ENCODE measurements around the gene OARD1.

The OARD1 gene

DNA sequence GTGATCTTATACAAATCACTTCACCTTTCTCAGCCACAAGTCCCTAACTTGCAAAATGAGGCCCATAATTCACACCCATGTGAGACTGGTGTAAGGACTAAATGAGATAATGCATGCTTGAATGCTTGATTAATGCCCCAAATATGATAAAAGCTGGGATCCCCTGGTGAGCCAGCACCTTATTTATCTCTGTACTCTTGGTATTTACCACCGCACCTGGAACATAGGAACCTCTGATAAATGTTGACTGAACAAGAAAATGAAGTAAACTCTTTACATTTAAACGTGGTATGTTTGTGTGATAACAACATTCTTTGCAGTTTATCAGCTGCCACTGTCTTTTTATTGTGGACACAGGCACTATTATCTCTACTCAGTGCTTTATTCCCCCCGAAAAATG is 21.6 kb downstream of the OARD1 start:
- in situ Hi-C loops (cut with MboI; ENCODE audit: low sequenced_read_pairs), result no loop called here

DNA sequence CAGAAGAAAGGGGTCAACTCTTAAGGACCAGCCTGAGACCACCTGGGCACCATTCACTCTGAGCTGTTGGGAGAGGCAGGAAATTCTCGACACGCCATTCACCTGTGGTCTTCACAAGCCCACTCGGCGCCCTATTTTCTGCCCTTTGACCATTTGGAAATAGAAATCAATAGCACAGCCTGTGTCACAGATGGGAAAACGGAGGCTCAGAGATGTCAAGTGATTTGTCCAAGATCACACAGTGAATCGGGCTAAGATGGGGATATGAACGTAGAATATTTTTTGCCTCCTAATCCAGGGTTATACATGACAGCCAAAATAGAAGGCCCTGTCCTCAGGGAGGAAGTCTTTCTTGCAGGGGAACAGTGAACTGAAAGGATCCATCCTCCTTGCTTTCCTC is 22.2 kb downstream of the OARD1 start:
- in situ Hi-C loops (cut with MboI; ENCODE audit: low sequenced_read_pairs), result no loop called here

DNA sequence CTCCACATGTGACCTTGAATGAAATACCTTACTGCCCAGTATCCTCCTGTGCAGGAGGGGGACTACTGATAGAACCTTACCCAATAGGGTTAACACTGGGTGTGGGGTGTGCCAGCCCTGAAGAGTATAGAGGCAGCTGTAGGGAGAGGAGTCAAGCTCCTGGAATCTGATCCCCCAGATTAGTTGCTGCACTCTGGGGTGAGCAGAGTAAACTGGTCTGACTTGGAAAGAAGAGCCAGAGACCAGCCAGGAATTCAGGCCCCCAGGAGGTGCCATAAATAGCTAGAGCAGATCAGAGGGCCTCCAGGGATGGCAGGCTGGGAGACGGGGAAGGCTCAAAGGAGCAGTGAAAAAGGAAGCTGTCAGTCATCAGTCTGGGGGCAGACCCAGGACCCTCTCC is 22.6 kb downstream of the OARD1 start:
- in situ Hi-C loops (cut with MboI; ENCODE audit: low sequenced_read_pairs), result no loop called here

DNA sequence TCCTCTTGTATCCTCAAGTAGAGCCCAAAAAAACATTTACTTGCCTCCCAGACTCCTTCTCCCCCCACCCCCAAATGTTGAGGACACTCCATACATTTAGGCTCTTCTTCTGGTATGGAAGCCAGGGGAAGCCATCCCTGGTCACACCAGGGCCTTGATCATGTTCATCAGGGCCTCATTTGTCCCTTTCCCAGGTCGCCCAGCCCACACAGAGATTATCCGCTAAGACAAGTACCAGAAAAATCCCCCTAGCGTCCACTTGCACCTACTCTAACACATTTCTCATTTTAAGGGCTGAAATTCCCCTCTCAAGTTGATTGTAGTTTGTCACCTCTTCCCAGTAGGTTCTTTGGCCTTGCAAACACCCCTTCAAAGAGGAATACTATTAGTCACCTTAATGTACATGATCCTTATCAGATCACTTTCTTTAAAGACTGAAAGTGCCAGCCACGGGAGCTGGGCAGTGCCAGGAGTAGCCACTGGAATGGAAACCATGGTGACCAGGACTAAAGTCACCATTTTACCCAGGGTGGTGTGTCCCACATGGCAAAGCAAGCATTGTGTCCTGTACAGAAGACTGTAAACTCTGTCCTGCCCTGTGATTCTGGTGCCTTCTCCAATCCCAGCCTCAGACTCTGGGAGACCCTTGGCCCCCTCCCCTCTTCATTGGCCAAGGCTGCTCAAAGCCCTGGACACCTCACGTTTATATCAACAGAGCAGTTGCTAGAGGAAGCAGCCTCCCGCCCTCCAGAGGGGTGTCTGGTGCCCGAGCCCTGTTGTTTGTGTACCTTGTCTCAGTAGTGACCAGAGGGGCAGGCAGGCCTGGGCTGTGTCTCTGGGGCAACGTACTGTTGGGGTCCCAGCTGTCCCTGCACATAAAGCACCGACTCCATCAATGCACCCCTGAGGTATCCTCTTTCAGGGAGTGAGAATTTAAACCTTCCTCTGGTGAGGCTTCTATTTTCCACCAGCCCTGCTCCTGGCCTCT is 24.1 kb downstream of the OARD1 start:
- in situ Hi-C loops (cut with MboI; ENCODE audit: low sequenced_read_pairs), result no loop called here

DNA sequence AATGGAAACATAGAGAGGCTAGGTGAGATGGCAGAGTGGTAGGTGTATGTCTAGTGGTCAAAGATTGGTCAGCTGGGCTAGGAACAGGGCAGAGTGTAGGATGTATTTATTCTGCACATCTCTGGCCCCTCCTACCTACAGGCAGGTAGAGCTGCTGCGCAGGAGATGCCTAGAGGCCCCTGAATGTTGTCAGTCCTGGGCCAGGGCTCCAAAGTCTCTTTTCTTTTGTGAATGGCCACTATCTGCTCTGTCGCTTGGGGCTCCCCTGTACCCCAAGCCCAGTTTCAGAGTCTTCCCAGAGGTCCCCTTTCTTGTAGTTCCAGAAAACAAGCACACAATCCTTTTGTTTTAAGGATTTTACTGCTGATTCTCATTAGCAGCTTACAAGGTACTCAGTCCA is 24.9 kb downstream of the OARD1 start:
- in situ Hi-C loops (cut with MboI; ENCODE audit: low sequenced_read_pairs), result no loop called here

DNA sequence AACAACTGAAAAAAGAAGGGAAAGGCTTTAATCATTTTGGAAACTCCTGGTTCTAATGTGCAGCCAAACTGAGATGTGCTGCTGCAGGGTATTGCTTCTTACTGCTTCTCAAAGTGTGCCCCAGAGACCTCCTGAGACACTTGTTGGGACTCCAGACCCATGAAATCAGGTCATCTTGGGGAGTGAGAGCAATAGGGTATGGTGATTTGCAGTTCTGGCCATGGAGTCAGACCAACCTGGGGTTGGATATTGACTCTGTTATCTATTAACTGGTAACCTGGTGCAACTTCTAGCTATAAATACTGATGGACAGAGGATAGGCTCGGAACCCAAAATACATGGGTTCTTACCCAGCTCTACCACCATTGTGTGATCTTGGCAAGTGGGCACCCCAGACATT is 26.1 kb downstream of the OARD1 start:
- in situ Hi-C loops (cut with MboI; ENCODE audit: low sequenced_read_pairs), result no loop called here

DNA sequence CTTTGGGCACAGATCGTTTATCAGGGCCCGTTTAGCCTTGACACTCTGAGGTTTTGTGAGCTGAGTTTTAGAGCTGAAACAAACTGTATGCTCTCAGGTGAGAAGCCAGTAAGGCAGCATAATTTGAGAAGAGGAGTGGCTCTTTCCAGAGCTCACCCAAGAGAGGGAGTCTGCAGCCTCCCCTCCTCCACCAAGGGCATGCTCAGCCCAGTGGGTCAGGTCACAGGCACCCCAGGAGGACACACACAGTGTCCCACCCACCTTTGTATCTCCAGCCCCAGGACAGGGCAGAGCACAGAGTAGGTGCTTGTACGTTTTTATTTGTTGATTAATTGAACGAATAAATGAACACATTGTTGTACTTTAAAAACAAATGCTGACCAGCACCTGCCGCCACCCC is 26.5 kb downstream of the OARD1 start:
- in situ Hi-C loops (cut with MboI; ENCODE audit: low sequenced_read_pairs), result no loop called here

DNA sequence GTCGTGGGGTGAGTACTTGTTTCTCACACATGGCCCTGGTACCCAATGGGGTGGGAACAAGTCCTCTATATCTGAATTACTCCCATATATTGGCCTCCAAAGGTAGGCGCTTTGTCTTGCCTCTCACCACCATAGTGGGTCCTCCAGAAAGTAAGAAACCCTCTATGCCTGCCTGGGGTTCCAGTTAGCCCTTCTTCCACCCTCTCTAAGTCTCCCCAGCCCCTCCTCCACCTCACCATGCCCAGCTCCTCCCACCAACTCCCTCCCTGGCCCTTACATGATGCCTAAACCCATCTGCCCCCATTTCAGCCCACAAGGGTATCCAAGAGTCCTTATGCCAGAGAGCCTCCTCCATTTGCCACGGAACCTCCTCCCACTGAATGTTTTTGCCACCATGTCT is 29.0 kb downstream of the OARD1 start:
- in situ Hi-C loops (cut with MboI; ENCODE audit: low sequenced_read_pairs), result no loop called here

DNA sequence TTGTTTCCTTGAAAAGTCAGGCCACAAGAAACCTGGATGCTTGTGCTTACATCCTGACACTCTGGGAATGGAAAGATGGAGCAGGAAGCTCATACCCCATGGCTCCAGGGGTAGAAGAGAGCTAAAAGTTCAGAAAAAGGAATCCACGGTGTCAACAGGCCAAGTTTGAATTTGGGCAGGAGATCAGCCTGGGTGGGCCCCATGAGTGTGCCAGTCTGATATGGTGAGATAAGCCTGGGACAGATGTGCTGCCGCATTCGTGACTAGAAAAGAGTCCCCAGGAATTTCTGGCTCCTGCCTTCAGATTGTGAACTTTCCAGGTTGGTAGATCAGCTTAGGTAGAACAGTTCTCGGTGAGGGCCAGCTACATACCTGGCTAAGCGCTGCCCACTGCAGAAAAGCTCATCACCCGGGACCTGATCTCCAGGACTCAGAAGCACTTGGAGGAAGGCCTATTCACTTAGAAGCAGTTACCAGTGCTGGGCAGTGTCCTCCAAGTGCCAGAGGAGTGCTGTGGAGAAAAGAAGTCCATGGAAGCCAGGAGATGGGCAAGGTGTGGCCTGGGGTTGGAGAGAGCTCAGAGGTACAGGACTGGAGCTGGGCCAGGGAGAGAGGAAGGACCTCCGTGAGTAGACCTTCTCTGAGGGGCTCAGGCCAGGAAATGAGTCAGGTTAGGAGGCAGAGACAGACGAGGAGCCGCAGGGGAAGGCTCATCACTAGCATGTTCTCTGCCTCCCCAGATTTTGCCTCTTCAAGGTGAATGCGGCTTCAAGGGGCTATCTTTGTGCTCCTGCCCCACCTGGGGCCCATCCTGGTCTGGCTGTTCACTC is 29.7 kb downstream of the OARD1 start, which contains the start of gene TSPO2:
Gene TSPO2 (plus strand): TSS at position 242 of the 830 bp plus-strand sequence. CDS start 519 bp downstream, at position 761.
- in situ Hi-C loops (cut with MboI; ENCODE audit: low sequenced_read_pairs), result no loop called here

DNA sequence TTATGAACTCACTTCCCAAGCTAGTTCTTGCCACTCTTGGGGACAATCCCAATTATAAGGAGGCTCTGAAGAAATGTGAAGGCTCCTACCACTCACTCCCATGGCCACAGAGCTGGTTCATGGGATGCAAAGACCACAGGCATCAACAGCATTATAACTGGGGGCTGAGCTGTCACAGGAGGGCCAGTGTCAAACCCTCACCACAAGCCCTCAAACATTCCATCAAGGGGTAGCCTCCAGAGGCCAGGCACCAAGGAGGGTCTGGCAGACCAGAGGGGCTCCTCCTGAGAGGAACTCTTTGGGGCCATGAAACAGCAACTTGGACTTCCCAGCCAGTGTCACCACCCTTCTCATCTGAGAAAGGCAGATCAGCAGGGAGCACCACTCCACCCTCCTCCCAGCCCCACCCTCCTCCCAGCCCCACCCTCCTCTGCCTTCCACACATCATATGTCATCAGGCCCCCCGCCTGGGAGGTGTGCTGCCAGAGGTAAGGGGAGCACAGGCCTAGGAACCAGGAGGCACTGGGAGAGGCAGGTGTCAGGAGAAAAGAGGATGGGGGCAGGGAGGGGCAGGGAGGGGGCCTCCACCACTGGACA is 31.1 kb downstream of the OARD1 start:
- in situ Hi-C loops (cut with MboI; ENCODE audit: low sequenced_read_pairs), result no loop called here

DNA sequence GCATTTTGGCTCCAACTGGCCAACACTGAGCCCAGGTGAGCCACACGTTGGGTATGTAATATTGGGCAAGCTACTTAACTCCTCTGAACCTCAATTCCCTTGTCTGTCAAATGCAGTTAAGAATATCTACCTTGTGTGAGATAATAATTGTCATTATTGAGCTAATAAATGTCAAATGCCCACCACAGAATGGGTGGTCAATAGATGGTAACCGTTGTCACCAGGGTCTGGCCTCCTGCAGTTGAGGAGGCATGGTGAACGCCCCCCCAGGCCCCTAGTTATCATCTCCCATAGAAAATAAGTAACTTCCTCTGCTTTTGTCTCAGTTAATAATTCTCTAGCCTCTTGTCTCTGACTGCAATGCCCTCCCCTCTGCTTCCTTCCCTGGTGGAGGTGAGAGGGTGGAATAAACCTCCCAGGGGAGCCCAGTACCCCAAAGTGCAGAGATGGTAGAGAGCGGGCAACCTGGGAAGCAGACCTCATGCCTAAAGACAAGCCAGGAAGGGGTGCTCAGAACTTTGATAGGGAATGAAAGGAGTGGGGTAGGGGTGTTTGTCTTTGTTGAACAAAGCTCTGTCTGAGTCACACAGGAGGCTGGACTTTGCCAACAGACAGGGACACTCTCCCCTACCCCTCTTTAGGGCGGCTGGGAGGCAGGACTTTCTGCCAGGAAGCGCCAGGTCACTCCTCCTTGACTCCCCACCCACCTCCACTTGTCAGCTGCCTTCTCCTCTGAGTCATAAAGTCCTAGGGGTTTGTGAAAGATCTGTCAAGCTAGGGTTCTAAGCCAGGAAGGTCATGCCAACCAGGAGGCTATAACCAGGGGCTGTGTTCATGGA is 31.8 kb downstream of the OARD1 start:
- in situ Hi-C loops (cut with MboI; ENCODE audit: low sequenced_read_pairs), result no loop called here

DNA sequence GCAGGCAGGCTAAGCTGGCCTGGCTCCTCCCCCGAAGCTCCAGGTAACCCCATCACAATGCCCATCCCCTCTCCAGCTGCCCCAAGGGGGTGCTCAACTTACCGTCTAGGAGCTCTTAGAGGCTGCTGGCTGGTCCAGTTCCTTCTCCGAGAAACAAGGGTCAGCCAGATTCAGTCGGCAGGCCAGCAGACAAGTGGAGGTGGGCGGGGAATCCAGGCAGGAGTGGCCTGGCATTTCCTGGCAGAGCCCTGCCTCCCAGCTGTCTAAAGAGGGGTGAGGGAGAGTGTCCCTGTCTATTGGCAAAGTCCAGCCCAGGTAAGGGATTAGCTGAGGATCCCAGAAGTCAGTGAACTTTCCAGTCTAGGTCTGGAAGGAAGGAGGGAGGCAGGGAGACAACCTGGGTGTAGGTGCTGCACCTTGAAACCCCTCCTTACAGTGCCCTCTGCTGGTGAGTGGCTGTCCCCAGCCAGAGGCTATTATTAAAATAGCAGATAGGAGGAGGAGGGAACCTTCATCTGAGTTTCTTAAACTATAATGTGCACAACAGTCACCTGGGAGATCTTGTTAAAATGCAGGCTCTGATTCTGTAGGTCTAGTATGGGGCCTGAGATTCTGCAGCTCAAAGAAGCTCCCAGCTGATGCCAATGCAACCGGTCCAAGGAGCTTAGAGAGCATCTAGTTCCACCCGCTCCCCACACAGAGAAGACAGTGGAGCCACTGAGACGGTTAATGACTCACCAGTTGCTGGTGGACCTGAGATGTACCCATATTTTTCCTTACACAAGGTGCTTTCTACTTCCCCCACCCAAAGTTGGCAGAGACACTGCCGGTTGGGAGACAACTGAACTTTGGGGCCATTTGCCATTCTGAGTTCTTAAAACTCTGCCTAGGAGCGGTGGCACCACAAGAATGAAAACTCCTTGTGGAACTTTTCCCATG is 32.8 kb downstream of the OARD1 start, which contains the start of gene UNC5CL:
Gene UNC5CL (minus strand): TSS at position 162 of the 939 bp plus-strand sequence. CDS start 4,147 bp downstream, outside the sequence.
- in situ Hi-C loops (cut with MboI; ENCODE audit: low sequenced_read_pairs), result no loop called here

DNA sequence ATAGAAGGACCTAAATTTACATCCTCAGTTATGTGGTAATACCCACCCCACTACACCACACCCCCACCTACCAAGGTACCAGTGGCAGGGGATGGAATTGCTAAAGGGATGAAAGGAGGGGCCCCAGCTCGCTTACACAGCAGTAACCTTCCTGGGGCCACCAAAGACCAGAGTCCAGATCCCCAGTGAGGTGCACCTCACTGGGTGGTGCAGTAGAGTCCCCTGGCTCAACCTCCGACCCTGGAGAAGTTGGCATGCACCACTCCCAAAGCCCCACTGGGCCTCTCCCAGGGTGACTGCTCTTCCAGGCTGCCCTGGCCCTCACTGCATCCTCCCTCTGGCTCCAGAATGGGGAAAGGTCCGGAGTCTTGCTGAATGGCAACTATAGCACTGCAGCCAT is 34.0 kb downstream of the OARD1 start:
- in situ Hi-C loops (cut with MboI; ENCODE audit: low sequenced_read_pairs), result no loop called here

DNA sequence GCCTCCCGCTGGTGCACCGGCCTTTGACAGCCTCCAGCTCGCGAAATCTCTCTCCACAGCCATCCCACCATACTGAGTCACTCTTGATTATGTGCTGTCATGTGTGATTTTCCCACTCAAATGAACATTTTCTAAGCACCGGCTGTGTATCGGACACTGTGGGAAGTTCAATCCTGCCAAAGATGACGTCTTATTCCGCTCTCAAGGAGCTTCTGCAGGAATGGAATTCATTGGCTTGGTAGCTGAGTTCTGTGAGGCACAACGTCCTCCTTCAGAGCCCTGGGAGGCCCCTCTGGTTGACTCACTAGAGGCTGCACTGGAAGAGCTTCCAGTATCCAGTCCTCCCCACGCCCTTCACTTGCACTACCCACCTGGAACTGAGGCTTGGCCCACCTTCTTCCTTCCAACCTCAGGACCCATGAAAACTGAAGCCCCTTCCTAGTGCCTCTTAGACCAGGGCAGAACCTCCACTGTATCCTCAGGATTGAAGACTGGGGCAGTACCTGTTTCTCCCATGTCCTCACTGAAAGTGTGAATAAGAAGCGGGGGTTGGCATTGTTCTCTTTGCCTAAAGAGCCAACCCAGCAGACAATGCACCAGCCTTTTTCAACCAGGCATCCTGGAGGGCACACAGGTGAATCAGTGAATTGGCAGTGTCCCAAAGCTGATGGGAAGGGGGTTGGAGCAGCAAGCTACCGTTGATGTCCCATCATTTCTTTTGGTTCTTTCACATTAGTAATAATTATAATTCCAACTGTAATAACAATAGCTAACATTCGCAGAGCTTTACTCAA is 34.9 kb downstream of the OARD1 start:
- in situ Hi-C loops (cut with MboI; ENCODE audit: low sequenced_read_pairs), result no loop called here

DNA sequence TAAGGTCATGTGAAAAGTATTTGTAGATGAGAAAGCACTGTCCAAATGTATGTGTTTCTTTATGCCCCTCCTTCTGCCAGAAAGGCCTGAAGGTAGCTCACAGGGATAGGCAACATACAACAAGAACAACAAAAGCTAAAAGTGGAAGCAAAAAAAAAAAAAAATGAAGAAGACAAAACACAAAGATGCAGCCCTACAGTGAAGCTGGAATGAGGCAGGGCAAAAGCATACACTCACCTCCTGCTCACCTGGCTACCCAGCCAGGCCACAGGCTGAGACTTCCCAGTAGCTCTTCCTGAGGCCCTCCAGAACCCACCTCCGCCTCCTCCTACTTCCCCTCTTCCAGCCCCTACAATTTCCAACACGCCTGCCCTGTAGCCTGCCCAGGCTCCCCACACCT is 35.6 kb downstream of the OARD1 start:
- in situ Hi-C loops (cut with MboI; ENCODE audit: low sequenced_read_pairs), result no loop called here

DNA sequence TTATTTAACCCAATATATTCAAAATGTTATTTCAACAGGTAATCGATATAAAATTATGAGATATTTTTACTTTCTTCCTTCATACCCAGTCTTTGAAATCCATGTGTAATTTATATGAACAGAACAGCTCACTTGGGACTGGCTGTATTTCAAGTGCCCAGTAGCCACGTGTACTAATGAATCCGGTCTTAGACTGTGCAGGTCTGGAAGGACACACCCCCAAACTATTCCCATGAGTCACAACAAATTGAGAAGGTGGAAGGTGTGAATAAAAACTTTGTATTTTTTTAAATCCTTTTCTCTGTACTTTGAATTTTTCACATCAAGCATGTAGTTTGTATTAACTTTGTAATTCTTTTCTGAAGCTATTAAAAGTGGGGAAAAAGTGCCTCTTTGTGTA is 36.0 kb downstream of the OARD1 start:
- in situ Hi-C loops (cut with MboI; ENCODE audit: low sequenced_read_pairs), result no loop called here

DNA sequence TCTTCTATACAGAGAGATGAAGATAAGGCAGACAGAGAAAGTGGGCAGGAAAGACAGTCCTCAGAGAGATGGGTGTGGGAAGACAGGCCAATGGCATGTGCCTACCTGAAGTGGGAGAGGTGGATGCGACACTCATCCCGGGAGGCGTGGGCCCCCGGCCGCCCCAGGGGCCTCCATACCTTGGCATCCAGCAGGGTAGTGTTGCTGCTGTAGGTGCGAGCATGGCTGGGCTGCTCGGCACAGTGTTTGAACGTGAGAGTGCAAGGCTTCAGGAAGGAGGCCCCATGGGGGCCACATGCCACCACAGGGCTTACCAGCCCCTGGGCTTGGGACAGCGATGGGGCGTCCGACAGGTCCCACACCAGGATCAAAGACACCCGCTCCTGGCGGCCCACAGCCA is 38.4 kb downstream of the OARD1 start:
- in situ Hi-C loops (cut with MboI; ENCODE audit: low sequenced_read_pairs), result no loop called here

DNA sequence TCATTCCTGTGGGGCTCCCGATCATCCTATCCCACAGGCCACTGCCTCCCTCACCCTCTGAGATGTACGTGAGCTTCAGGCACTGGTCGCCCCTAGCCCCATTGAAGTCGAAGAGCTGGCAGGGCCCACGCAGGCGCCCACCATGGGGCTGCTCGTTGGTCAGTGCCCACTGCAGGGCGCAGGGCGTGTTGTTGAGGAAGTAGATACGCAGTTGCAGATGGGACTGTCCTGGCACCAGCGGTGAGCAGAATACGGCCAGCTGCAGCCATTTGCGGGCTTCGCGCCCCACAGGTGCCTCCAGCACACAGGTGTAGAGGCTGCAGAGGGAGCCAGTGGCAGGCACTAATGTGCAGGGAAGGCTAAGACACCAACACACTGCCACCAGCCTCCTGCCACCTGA is 39.3 kb downstream of the OARD1 start:
- in situ Hi-C loops (cut with MboI; ENCODE audit: low sequenced_read_pairs), result no loop called here
